Prostate gland (tissue), 2 donors: Measurements from ENCODE around the gene BMPR2. TPM values are rescaled to one million over a fixed set of nuclear protein-coding genes. Genes with fewer than 3 reads are reported as not detected.

Source experiments
- small RNA-seq, 2 donors: library from RNA; depleted of rRNA; stranded (forward); fragments of <200 nt; gene quantifications; one replicate each; pipeline ENCODE3, GENCODE V24; 2016
- total RNA-seq, 2 donors: library from RNA; depleted of rRNA; stranded (reverse); fragments of >200 nt; gene quantifications; one replicate each; pipeline ENCODE4 v1.1.0, GENCODE V29; 2016

Gene BMPR2
- total RNA-seq, 2 donors from 2014 or later = 41.1 to 69.9 TPM

Small RNA genes within 50 kb of the gene (small RNA-seq; reads per million reads assigned to genes)
- 0 reads per million in 2 donors for gene MTND4LP17
- gene RN7SL753P = 0 reads per million in 2 donors

Other genes starting within 250 kb of the BMPR2 start
- gene SUMO1, start 137.7 kb upstream of the BMPR2 start, total RNA-seq = 10 to 100 TPM; 70.4 to 95.4 TPM
- gene NOP58, start 110.6 kb upstream of the BMPR2 start, total RNA-seq = 10 to 100 TPM; 47.6 to 73.2 TPM